Heart right ventricle (tissue), 16 donors: ENCODE measurements around the gene DLX5. TPM values are rescaled to one million over a fixed set of nuclear protein-coding genes. Genes with fewer than 3 reads are reported as not detected.

Experiments
- ATAC-seq, 8 donors: fragments of 200-7000 bp; cut with Tn5 transposase; one replicate each; pipeline ENCODE4 v1.9.1; 2020; ENCODE audit warnings: mild to moderate bottlenecking in 8 of 8, moderate library complexity in 8 of 8, moderate number of reproducible peaks in 1 of 8
- DNase-seq, 2 donors: peaks; one replicate each; pipeline ENCODE4 v3.0.0-alpha.2; 2020
- H3K27ac ChIP-seq, 10 donors: fragments of 200-600 bp; sonication (generic) in 2 of 10; one replicate each; pipeline versions ENCODE4 v1.5.0 to v1.8.0; 2020 to 2022; ENCODE audit warnings: mild to moderate bottlenecking in 3 of 10
- H3K27me3 ChIP-seq, 7 donors: fragments of 200-600 bp; one replicate each; pipeline ENCODE4 v1.8.0; 2021 to 2022; ENCODE audit warnings: mild to moderate bottlenecking in 2 of 7
- H3K36me3 ChIP-seq, 9 donors: fragments of 200-600 bp; sonication (generic) in 1 of 9; one replicate each; pipeline versions ENCODE4 v1.5.0 to v1.8.0; 2020 to 2022; ENCODE audit warnings: mild to moderate bottlenecking in 2 of 9
- H3K4me1 ChIP-seq, 9 donors: fragments of 200-600 bp; sonication (generic) in 1 of 9; one replicate each; pipeline versions ENCODE4 v1.5.0 to v1.8.0; 2020 to 2022; ENCODE audit warnings: mild to moderate bottlenecking in 4 of 9
- H3K4me3 ChIP-seq, 10 donors: fragments of 200-600 bp; sonication (generic) in 2 of 10; one replicate each; pipeline versions ENCODE4 v1.5.0 to v1.8.0; 2020 to 2022; ENCODE audit warnings: mild to moderate bottlenecking in 7 of 10, moderate library complexity in 2 of 10
- H3K9me3 ChIP-seq, 11 donors: fragments of 200-600 bp in 10 of 11; sonication (generic) in 2 of 11; one replicate each; pipeline versions ENCODE4 v1.5.0 to v1.8.0; 2013 to 2022; ENCODE audit warnings: mild to moderate bottlenecking in 2 of 11, control low read depth in 1 of 11, moderate library complexity in 1 of 11
- CTCF ChIP-seq, 9 donors: fragments of 200-600 bp; sonication (generic) in 2 of 9; IDR thresholded peaks; one replicate each; pipeline versions ENCODE4 v1.5.0 to v1.8.0; 2021 to 2022; ENCODE audit warnings: antibody characterized with exemption in 9 of 9, mild to moderate bottlenecking in 5 of 9, moderate library complexity in 1 of 9
- WGBS, 2 donors: extraction: QIAGEN DNeasy Blood & Tissue Kit; methylation state at CpG; one replicate each; pipeline ENCODE4 v1.1.7; 2013; ENCODE audit warnings: inconsistent platforms in 1 of 2; 5-methylcytosine and 5-hydroxymethylcytosine counted together
- intact Hi-C, 10 donors: fragments of 100-400 bp; cut with DNase I; formaldehyde crosslinking; loops; one replicate each; pipeline versions ENCODE4 v1.11.1 to v1.14.2; 2022
- polyA plus RNA-seq, 2 donors: library from polyadenylated mRNA; stranded (reverse); fragments of 200-250 nt; gene quantifications; one replicate each; pipeline ENCODE4 v1.2.3, GENCODE V29; 2013
- total RNA-seq, 10 donors: library from RNA; stranded (reverse); fragmentation: NEBNext Ultra II Directional in 3 of 10; extraction: Animal tissue kit (Norgen Biotek cat#: 25700) in 3 of 10; gene quantifications; one replicate each; pipeline versions ENCODE4 v1.2.1 to v1.2.4, GENCODE V29; 2021 to 2023
- donor health status: Arrhythmogenic right ventricular cardiomyopathy.
- donor health status: ischemic (EF 13 %, LVEDD 7.1; RV severe dilation, severe dysfunction).
- donor health status: healthy with polysubstance abuse.
- donor health status: DM: no; HTN: yes; CAD: no.
- donor health status: DM: no; HTN: no; CAD: no.
- donor health status: ischemic (EF 25% LVEDD 6.9; RV normal size, moderate dysfunction).
- donor health status: ischemic (EF 25% LVEDD 5.7; RV mildly dilated, moderate dysfunction).
- donor health status: healthy.
- donor health status: DM: yes; HTN: yes; CAD: no.
- donor health status: Ischemic cardiomyopathy.
- donor health status: ischemic (EF 35%, LVEDD 5.7; RV mildly dilated, moderate dysfunction).
- donor health status: nonischemic (EF 11% LVEDD 7.7; RV severe dilation, severe dysfunction).
- donor health status: DM: yes; HTN: yes; CAD: no.
- donor health status: PGD.
- donor health status: ischemic (EF 29% LVEDD 5.4; RV normal size, mild dysfunction).
- donor health status: nonischemic (EF 23%, LVEDD 6.1; RV moderate dilation, normal function).

The DLX5 gene
- total and polyA plus RNA-seq, 12 donors, result 0.09 TPM; not detected in 11

GRCh38 chr7:96998333-96998732 is 26.3 kb downstream of the DLX5 start:
- Histone ChIP-seq H3K4me1 (peaks cover 0 to 8% (median 0%) of the 10 kb centered on the region in 9 donors), H3K27ac (no peak overlapping the region), H3K4me3 (no peak overlapping the region), H3K27me3 (peaks cover 61 to 100% (median 100%) of the 10 kb centered on the region in 7 donors), H3K9me3 (peaks cover 0 to 9% (median 0%) of the 10 kb centered on the region in 11 donors), H3K36me3 (no peaks in the 10 kb centered on the region)
- intact Hi-C loops, result no loop called here
- no peak for DNase-seq
- no peak for TF ChIP-seq CTCF (IDR thresholded peaks at IDR 0.05)
- ATAC-seq, result no peak
- 3 to 5% methylated on average over 11 of the region's 11 CpGs for whole genome bisulfite sequencing, 2 donors

- intact Hi-C loops, result no loop called here
- Histone ChIP-seq H3K27me3 (peaks cover 56 to 100% (median 100%) of the 10 kb centered on the region in 7 donors), H3K27ac (no peak overlapping the region), H3K36me3 (no peaks in the 10 kb centered on the region), H3K9me3 (peaks cover 0 to 9% (median 0%) of the 10 kb centered on the region in 11 donors), H3K4me1 (peaks cover 0 to 11% (median 0%) of the 10 kb centered on the region in 9 donors), H3K4me3 (peak overlapping the region in 1 of 10 donors; percentile 3)
- TF ChIP-seq CTCF (IDR thresholded peaks at IDR 0.05), result no peak
- 4 to 6% methylated on average over 23 of the region's 23 CpGs for WGBS, 2 donors
- ATAC-seq (no peak), DNase-seq (no peak)
Measured at GRCh38 chr7:96997512-96998032, 27.1 kb downstream of the DLX5 start.

GRCh38 chr7:96996958-96997511 is 27.6 kb downstream of the DLX5 start:
- 2 to 5% methylated on average over 14 of the region's 14 CpGs for WGBS, 2 donors
- peak overlapping the region in 1 of 10 donors; percentile 3 for H3K4me3 ChIP-seq
- peaks cover 0 to 9% (median 0%) of the 10 kb centered on the region in 11 donors for H3K9me3 ChIP-seq
- TF ChIP-seq CTCF (IDR thresholded peaks at IDR 0.05), result no peak
- peaks cover 0 to 16% (median 0%) of the 10 kb centered on the region in 9 donors for H3K4me1 ChIP-seq
- H3K27me3 ChIP-seq, result peaks cover 54 to 100% (median 100%) of the 10 kb centered on the region in 7 donors
- H3K36me3 ChIP-seq, result no peaks in the 10 kb centered on the region
- intact Hi-C loops, result no loop called here
- H3K27ac ChIP-seq, result no peak overlapping the region
- ATAC-seq (no peak), DNase-seq (no peak)

GRCh38 chr7:96996111-96996957 is 28.3 kb downstream of the DLX5 start:
- Histone ChIP-seq H3K27me3 (peaks cover 51 to 100% (median 100%) of the 10 kb centered on the region in 7 donors), H3K9me3 (peaks cover 0 to 9% (median 0%) of the 10 kb centered on the region in 11 donors), H3K27ac (no peak overlapping the region), H3K4me3 (no peak overlapping the region), H3K4me1 (peaks cover 0 to 16% (median 0%) of the 10 kb centered on the region in 9 donors), H3K36me3 (no peaks in the 10 kb centered on the region)
- intact Hi-C loops, result no loop called here
- no peak for TF ChIP-seq CTCF (IDR thresholded peaks at IDR 0.05)
- no peak for DNase-seq
- ATAC-seq, result no peak
- 2 to 3% methylated on average over 31 to 32 of the region's 32 CpGs for WGBS, 2 donors
